HG03280 (cell line): ENCODE measurements around the gene DYNLT1.

Experiments used
- ATAC-seq: cut with Tn5 transposase; IDR thresholded peaks from one replicate; pipeline ENCODE4 v1.9.1; 2021; ENCODE audit warnings: mild to moderate bottlenecking, moderate library complexity; ENCODE audit not compliant: unreplicated experiment

The DYNLT1 gene

GRCh38 chr6:158604048-158604406 is 40.5 kb downstream of the DYNLT1 start:
- ATAC-seq = no peak

GRCh38 chr6:158603261-158604047 is 41.1 kb downstream of the DYNLT1 start:
- ATAC-seq = no peak

DNA sequence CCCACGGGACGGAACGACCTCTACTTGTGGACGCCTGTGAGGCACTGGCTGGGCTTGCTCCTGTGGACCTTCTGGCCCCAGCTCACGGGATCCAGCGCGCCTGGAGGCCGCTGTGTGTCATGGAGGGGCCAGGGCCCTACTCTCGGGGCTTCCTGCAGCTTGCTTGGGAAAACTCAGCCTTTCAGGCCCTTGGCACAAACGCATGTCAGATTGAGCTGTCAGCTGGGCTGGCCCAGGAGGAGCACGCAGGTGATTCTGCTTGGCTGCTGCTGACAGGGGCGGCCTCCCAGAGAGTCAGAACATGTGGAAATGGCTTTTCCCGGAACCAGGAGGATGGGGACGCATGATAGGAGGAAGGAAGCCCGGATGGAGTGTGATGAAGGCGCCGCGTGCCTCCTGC is 44.9 kb downstream of the DYNLT1 start:
- no peak for ATAC-seq

GRCh38 chr6:158597565-158597964 is 47.0 kb downstream of the DYNLT1 start:
- no peak for ATAC-seq

GRCh38 chr6:158596861-158597260 is 47.7 kb downstream of the DYNLT1 start:
- ATAC-seq = no peak

- no peak for ATAC-seq
Measured at GRCh38 chr6:158595223-158595622, 49.3 kb downstream of the DYNLT1 start.

DNA sequence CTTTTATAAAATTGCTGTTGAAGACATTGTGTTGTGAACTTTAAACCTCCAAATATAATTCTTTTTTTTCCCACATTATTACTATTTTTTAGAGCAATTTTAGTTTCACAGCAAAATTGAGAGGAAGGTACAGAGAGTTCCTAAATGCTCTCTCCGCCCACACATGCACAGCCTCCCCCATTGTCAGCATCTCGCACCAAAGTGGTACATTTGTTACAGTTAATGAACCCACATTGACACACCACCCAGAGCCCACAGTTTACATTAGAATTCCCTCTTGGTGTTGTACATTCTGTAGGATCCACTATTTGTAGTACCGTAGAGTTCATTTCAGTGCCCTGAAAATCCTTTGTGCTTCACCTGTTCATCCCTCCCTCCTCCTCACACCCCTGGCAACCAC is 50.9 kb downstream of the DYNLT1 start:
- no peak for ATAC-seq

DNA sequence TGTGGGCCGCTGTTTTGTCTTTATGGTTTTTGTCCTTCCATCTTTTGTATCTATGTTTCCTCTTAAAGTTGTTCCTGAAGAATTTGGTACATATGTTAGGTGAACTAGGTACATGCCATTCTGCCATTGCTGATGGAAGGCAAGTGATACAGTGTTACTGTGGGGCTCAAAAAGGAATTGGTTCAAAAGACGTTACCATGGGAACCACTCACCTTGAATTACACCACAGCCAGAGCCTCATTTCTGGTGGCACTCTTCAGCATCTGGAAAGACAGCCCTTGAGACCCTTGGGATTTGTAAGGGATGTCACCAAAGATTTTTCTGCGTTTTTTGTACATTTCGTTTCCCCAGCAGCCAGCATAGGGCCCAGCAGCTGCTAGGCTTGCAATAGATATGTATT is 52.7 kb downstream of the DYNLT1 start:
- no peak for ATAC-seq

DNA sequence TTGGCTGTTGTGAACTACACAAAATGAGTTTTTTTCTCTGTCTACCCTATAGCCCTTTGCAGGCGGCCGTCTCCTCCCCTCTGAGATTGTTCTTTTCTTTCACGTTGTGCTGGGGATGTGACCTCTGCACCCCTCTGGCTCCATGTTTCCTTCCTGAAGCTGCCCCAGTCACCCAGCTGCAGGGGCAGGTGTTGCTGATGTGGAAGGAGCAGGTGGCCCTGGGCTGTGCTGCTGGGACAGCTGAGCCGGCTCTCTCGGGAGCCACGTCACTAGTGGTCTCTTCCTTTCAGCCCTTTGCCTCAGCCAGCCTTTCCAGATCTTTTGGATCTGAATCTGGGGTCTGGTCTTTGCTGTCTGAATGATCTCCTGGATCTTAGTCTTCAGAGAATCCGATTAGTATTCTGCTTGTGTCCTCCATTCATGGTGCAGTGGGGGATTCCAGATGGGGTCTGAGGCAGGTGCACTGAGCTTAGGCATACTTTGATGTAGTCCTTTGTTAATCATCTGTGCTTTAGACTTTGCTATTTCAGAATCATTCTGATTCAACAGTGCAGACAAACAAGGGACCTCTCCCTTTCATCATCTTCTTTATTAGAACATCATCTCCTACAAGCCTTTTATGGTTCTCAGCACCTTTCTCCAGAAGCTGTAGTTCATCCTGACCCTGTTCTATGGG is 53.3 kb downstream of the DYNLT1 start:
- no peak for ATAC-seq

GRCh38 chr6:158589366-158589765 is 55.2 kb downstream of the DYNLT1 start:
- no peak for ATAC-seq

- no peak for ATAC-seq
Measured at GRCh38 chr6:158586652-158587051, 57.9 kb downstream of the DYNLT1 start.
